Keratinocyte (primary cell): ENCODE results near the gene TTLL4. TPM values are rescaled to one million over a fixed set of nuclear protein-coding genes. Genes with fewer than 3 reads are reported as not detected.

Experiments used
- DNase-seq: peaks from one replicate; pipeline ENCODE4 v3.0.0-alpha.2; 2011; ENCODE audit warnings: low read depth, missing footprints, low spot score
- FAIRE-seq: peaks from 2 replicates; lab custom pipeline; 2011; peaks lifted over from hg19 to GRCh38; lab: Jason Lieb, UNC
- H2AFZ ChIP-seq: 2 replicates; pipeline ENCODE4 v1.6.0; 2012; ENCODE audit warnings: low read length, control low read depth, inconsistent platforms; ENCODE audit not compliant: control insufficient read depth
- H3K27ac ChIP-seq: 2 replicates; pipeline ENCODE4 v1.5.1; 2011; ENCODE audit warnings: low read length; ENCODE audit not compliant: control insufficient read depth, insufficient read depth
- H3K27me3 ChIP-seq: 3 replicates; pipeline ENCODE4 v1.6.0; 2011; ENCODE audit warnings: low read length; ENCODE audit not compliant: control insufficient read depth, insufficient read depth; ENCODE audit errors: extremely low read depth
- H3K36me3 ChIP-seq, 2 experiments: 2 replicates in 1 of 2; 3 replicates in 1 of 2; pipeline ENCODE4 v1.5.1; 2011; ENCODE audit warnings: low read length in 2 of 2, mild to moderate bottlenecking in 1 of 2; ENCODE audit not compliant: control insufficient read depth in 2 of 2, insufficient read depth in 2 of 2; ENCODE audit errors: extremely low read depth in 1 of 2
- H3K4me1 ChIP-seq: 3 replicates; pipeline ENCODE4 v1.5.1; 2011; ENCODE audit warnings: low read length; ENCODE audit not compliant: control insufficient read depth, insufficient read depth; ENCODE audit errors: extremely low read depth
- H3K4me2 ChIP-seq: 3 replicates; pipeline ENCODE4 v1.6.0; 2011; ENCODE audit warnings: low read depth, low read length; ENCODE audit not compliant: control insufficient read depth, insufficient read depth; ENCODE audit errors: extremely low read depth
- H3K4me3 ChIP-seq, 3 experiments: fragments of 200-600 bp in 1 of 3; sonication (generic) in 1 of 3; 2 replicates in 2 of 3; 3 replicates in 1 of 3; pipeline ENCODE4 v1.5.1; 2011 to 2016; ENCODE audit warnings: low read length in 3 of 3, mild to moderate bottlenecking in 3 of 3, control low read depth in 2 of 3, inconsistent platforms in 1 of 3, low read depth in 1 of 3, mixed read lengths in 1 of 3, mixed run types in 1 of 3, moderate library complexity in 1 of 3; ENCODE audit not compliant: control insufficient read depth in 2 of 3, insufficient read depth in 2 of 3; ENCODE audit errors: extremely low read depth in 1 of 3
- H3K79me2 ChIP-seq: 2 replicates; pipeline ENCODE4 v1.6.0; 2012; ENCODE audit warnings: low read length; ENCODE audit not compliant: control insufficient read depth, insufficient read depth
- H3K9ac ChIP-seq: 3 replicates; pipeline ENCODE4 v1.6.0; 2011; ENCODE audit warnings: low read length; ENCODE audit not compliant: control insufficient read depth, insufficient read depth; ENCODE audit errors: extremely low read depth
- H3K9me1 ChIP-seq: 3 replicates; pipeline ENCODE4 v1.6.0; 2011; ENCODE audit warnings: low read length; ENCODE audit not compliant: control insufficient read depth, insufficient read depth; ENCODE audit errors: extremely low read depth
- H3K9me3 ChIP-seq: 2 replicates; pipeline ENCODE4 v1.5.1; 2012; ENCODE audit warnings: low read depth, low read length; ENCODE audit not compliant: control insufficient read depth
- H4K20me1 ChIP-seq: 3 replicates; pipeline ENCODE4 v1.6.0; 2011; ENCODE audit warnings: low read length; ENCODE audit not compliant: control insufficient read depth, insufficient read depth; ENCODE audit errors: extremely low read depth
- EZH2 ChIP-seq: IDR thresholded peaks from one replicate; pipeline ENCODE4 v1.6.1; 2012; ENCODE audit warnings: inconsistent platforms, mild to moderate bottlenecking, low read length, moderate library complexity
- dilution Hi-C: fragments of 300-500 bp; cut with MboI; formaldehyde crosslinking; loops from one replicate; pipeline ENCODE4 v1.7.0; 2020; ENCODE audit warnings: low sequenced_read_pairs; ENCODE audit not compliant: extremely low pct_ligation_motif_present
- polyA plus RNA-seq, 5 experiments: library from polyadenylated mRNA; depleted of rRNA in 3 of 5; stranded (reverse) in 3 of 5; stranded (forward) in 1 of 5; unstranded in 1 of 5; fragments of >200 nt; gene quantifications; 1 replicate in 1 of 5; 2 replicates in 3 of 5; 3 replicates in 1 of 5; pipeline versions ENCODE4 v1.2.1 to v1.2.3, GENCODE V29; 2011 to 2012; ENCODE audit warnings: missing spikeins in 2 of 5, low read depth in 1 of 5, low replicate concordance in 1 of 5
- TF ChIP-seq, protein P1 (sequence below), 3 experiments: IDR thresholded peaks in 1 of 3; conservative IDR thresholded peaks in 1 of 3; optimal IDR thresholded peaks in 1 of 3; 2 replicates in 2 of 3; 3 replicates in 1 of 3; pipeline versions ENCODE3 to v1.5.1; 2011; ENCODE audit warnings: low read length in 3 of 3, mild to moderate bottlenecking in 3 of 3, moderate library complexity in 2 of 3, control low read depth in 1 of 3, inconsistent platforms in 1 of 3; ENCODE audit not compliant: insufficient read depth in 2 of 3; ENCODE audit errors: extremely low read depth in 1 of 3

The TTLL4 gene
- polyA plus RNA-seq, 1 donor (not counting 4 experiments of a cell fraction or from before 2014, with no cell fraction given) = 20.1 TPM

- H3K79me2 ChIP-seq = no peaks in the 10 kb centered on the region
- H4K20me1 ChIP-seq = no peaks in the 10 kb centered on the region
- no peaks in the 10 kb centered on the region for H3K36me3 ChIP-seq
- H2AFZ ChIP-seq = no peak overlapping the region
- H3K27ac ChIP-seq = no peak overlapping the region
- DNase-seq (no peak), FAIRE-seq (no peak)
- H3K4me2 ChIP-seq = no peak overlapping the region
- H3K9ac ChIP-seq = no peak overlapping the region
- H3K9me3 ChIP-seq = peaks cover 6% of the 10 kb centered on the region
- no peaks in the 10 kb centered on the region for H3K9me1 ChIP-seq
- TF ChIP-seq, protein P1, sequence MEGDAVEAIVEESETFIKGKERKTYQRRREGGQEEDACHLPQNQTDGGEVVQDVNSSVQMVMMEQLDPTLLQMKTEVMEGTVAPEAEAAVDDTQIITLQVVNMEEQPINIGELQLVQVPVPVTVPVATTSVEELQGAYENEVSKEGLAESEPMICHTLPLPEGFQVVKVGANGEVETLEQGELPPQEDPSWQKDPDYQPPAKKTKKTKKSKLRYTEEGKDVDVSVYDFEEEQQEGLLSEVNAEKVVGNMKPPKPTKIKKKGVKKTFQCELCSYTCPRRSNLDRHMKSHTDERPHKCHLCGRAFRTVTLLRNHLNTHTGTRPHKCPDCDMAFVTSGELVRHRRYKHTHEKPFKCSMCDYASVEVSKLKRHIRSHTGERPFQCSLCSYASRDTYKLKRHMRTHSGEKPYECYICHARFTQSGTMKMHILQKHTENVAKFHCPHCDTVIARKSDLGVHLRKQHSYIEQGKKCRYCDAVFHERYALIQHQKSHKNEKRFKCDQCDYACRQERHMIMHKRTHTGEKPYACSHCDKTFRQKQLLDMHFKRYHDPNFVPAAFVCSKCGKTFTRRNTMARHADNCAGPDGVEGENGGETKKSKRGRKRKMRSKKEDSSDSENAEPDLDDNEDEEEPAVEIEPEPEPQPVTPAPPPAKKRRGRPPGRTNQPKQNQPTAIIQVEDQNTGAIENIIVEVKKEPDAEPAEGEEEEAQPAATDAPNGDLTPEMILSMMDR (optimal IDR thresholded peaks at IDR 0.05 in 1 of 3, IDR thresholded peaks at IDR 0.05 in 1 of 3, conservative IDR thresholded peaks at IDR 0.05 in 1 of 3; ENCODE audit: extremely low read depth in 1 of 3, insufficient read depth in 2 of 3, low read length in 3 of 3) = no peak
- TF ChIP-seq EZH2 = no peak
- H3K4me1 ChIP-seq = no peaks in the 10 kb centered on the region
- dilution Hi-C loops = no loop called here
- no peak overlapping the region for H3K4me3 ChIP-seq
- H3K27me3 ChIP-seq = peaks cover 7% of the 10 kb centered on the region
These were observed 69.4 kb downstream of the TTLL4 start for GRCh38 chr2:218780046-218780445.

DNA sequence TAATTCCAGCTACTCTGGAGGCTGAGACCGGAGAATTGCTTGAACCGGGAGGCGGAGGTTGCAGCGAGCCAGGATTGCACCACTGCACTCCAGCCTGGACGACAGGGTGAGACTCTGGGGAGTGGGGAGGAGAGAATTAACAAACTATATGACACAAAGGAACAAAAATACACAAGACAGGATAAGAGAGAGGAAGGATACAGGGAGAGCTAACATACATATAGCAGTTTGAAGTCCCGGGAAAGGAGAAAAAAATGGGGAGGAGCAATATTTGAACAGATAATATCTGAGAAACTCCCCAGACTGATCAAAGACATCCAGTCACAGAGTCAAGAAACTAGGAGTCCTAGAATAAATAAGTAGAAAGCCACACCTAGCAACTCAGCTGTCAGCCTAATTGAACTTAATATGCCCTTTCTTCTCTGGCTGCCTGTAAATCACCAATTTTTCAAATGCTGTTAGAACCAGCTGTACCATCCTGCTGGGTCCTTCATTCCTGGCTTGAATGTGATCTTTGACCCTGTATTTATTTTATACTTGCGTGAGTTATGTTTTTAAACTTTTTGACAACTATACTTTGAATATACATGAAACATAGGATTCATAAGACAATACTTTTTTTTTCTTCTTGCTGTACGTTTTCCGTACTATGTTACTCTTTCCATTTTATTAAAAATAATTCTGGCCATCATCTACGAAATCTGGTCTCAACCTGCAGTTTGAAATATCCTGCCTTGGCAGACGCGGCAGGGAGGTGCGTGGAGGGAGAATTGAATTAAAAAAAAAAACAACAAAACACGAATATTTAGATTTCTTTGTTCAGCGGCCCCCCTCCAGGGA, 70.4 kb downstream of the TTLL4 start:
- H3K27ac ChIP-seq = no peak overlapping the region
- no peak overlapping the region for H3K4me3 ChIP-seq
- H3K4me2 ChIP-seq = no peak overlapping the region
- no peaks in the 10 kb centered on the region for H3K4me1 ChIP-seq
- H3K27me3 ChIP-seq = peaks cover 7% of the 10 kb centered on the region
- H4K20me1 ChIP-seq = no peaks in the 10 kb centered on the region
- no peaks in the 10 kb centered on the region for H3K79me2 ChIP-seq
- no peak for FAIRE-seq
- H3K9me3 ChIP-seq = peaks cover 6% of the 10 kb centered on the region
- no peaks in the 10 kb centered on the region for H3K36me3 ChIP-seq
- no peak for DNase-seq
- H3K9ac ChIP-seq = no peak overlapping the region
- dilution Hi-C loops = no loop called here
- no peaks in the 10 kb centered on the region for H3K9me1 ChIP-seq
- H2AFZ ChIP-seq = no peak overlapping the region
- TF ChIP-seq, protein P1 (optimal IDR thresholded peaks at IDR 0.05 in 1 of 3, IDR thresholded peaks at IDR 0.05 in 1 of 3, conservative IDR thresholded peaks at IDR 0.05 in 1 of 3; ENCODE audit: extremely low read depth in 1 of 3, insufficient read depth in 2 of 3, low read length in 3 of 3) = no peak
